BJ (cell line): Measurements from ENCODE around the gene XYLT1. TPM values are rescaled to one million over a fixed set of nuclear protein-coding genes. Genes with fewer than 3 reads are reported as not detected.

Experiments used
- CTCF ChIA-PET: fragments of 350-600 bp; formaldehyde crosslinking; extraction: SDS; loops from one replicate; lab custom pipeline; 2021; ENCODE audit warnings: antibody characterized with exemption, inconsistent platforms; lab: Yijun Ruan, JAX
- POLR2A ChIA-PET: fragments of 300-600 bp; sonication (Branson Sonifier 250); formaldehyde crosslinking; extraction: SDS; loops from one replicate; lab custom pipeline; 2021; ENCODE audit warnings: antibody characterized with exemption; lab: Charles Lee
- DNase-seq: peaks from one replicate; pipeline ENCODE4 v3.0.0-alpha.2; 2011; ENCODE audit warnings: low read depth
- H3K27me3 ChIP-seq: 2 replicates; pipeline ENCODE4 v1.6.0; 2011; ENCODE audit warnings: low read length; ENCODE audit not compliant: control insufficient read depth, insufficient read depth
- H3K36me3 ChIP-seq: 2 replicates; pipeline ENCODE4 v1.5.1; 2011; ENCODE audit warnings: low read length; ENCODE audit not compliant: control insufficient read depth, insufficient read depth
- H3K4me3 ChIP-seq: 2 replicates; pipeline ENCODE4 v1.5.1; 2011; ENCODE audit warnings: low read depth, mild to moderate bottlenecking, control low read depth, low read length
- polyA plus RNA-seq: library from polyadenylated mRNA; depleted of rRNA; stranded (reverse); fragments of >200 nt; gene quantifications from 2 replicates; pipeline ENCODE4 v1.2.3, GENCODE V29; 2011
- TF ChIP-seq, protein P1 (sequence below): IDR thresholded peaks from 2 replicates; pipeline ENCODE4 v1.5.1; 2011; ENCODE audit warnings: low read depth, mild to moderate bottlenecking, control low read depth, inconsistent platforms, low read length, moderate library complexity; ENCODE audit not compliant: insufficient read depth

Gene XYLT1
- polyA plus RNA-seq, 1 experiment, result 15.9 TPM

DNA sequence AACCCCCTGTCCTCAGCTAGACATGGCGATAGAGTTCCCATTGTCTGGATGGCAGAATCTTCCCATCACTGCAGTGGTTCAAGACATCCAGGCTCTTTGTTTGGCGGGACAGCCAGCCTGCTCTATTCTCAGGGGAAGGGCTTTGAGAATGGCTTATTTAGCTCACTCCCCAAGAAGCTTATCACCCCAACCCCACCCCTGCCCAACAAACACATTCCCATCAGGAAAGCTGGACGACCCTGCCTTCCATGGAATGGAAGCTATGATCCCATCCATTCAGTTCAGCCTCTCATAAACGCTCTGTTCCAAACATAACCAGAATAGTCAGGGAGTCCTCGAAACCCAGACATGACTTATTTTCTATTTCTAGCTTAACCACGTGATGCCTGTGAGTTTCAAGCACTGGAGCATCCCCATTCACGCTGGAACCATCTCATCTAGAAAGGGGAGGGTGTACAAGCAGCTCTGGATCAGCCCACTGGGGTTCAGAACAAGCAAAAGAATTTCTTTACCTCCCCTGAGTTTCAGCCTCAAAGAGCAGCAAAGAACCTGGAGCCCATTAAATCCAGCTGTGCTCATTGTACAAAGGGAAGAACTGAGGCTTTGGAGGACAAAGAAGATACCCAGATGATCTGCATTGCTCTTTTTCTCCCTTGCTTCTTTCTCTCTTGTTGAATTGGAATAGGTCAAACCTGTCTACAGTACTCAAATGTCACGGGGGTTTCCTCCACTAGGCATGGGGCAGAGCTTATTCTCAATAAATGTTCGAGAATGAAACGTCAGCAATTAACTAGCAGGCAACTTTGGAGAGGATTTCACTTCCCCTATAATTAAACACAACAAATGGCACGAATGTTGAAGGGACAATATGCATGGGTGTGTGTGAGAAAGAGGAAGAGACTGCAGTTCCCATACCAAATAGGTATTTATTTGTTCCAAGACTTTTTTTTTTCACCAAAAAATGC lies 93.1 kb downstream of the XYLT1 start:
- POLR2A ChIA-PET, result interaction anchor here (0.6 kb wide), 2 partner anchors 12 to 59 kb away, joined by 3 to 4 read pairs; no protein-coding TSS in a partner anchor
- H3K4me3 ChIP-seq, result no peak overlapping the region
- TF ChIP-seq, protein P1, sequence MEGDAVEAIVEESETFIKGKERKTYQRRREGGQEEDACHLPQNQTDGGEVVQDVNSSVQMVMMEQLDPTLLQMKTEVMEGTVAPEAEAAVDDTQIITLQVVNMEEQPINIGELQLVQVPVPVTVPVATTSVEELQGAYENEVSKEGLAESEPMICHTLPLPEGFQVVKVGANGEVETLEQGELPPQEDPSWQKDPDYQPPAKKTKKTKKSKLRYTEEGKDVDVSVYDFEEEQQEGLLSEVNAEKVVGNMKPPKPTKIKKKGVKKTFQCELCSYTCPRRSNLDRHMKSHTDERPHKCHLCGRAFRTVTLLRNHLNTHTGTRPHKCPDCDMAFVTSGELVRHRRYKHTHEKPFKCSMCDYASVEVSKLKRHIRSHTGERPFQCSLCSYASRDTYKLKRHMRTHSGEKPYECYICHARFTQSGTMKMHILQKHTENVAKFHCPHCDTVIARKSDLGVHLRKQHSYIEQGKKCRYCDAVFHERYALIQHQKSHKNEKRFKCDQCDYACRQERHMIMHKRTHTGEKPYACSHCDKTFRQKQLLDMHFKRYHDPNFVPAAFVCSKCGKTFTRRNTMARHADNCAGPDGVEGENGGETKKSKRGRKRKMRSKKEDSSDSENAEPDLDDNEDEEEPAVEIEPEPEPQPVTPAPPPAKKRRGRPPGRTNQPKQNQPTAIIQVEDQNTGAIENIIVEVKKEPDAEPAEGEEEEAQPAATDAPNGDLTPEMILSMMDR, result no peak
- H3K36me3 ChIP-seq, result no peaks in the 10 kb centered on the region
- no peak for DNase-seq
- CTCF ChIA-PET, result interaction anchor here (2.1 kb wide), 1 partner anchor 11 kb away, joined by 8 read pairs; no protein-coding TSS in a partner anchor
- no peaks in the 10 kb centered on the region for H3K27me3 ChIP-seq

DNA sequence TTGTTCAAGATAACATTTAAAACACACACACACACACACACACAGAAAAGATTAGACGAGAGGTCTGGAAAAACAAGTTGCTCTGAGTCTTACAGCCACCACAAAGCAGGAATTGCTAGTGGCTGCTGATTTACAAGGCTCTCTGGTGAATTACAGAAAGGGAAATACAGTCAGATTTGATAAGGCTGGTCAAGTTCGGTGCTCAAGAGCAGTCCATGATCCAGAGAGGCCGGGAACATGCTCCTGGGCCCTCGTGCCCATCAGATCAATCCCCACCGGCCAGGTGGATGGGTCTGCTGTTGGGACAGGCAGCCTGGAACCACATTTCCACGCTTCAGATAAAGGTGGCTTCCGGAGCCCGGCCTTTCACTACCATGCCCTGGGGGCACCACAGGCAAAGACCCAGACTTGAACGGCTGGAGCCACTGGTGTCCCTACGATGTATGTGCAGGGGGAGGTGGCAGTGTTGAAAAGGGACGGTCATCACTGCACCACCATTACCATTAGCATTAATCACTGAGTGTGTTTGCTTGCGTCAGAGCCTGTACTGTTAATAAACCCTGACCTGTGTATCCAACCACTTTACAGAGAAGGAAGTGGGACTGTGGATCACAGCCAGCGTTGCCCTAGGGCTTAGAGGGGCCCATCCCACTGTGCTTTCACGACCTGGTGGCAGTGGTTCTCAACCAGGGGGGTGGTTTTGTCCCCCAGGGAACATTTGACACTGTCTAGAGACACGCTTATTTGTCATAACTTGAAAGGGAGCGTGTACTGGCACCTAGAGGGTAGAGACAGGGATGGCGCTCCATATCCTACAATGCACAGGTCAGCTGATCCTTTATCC lies 95.1 kb downstream of the XYLT1 start:
- ChIA-PET POLR2A (no interaction called here), CTCF (interaction anchor here (0.8 to 2.0 kb wide), 2 partner anchors 9 to 94 kb away, joined by 4 read pairs; no protein-coding TSS in a partner anchor)
- H3K27me3 ChIP-seq, result no peaks in the 10 kb centered on the region
- no peak for DNase-seq
- TF ChIP-seq, protein P1, result no peak
- H3K36me3 ChIP-seq, result no peaks in the 10 kb centered on the region
- no peak overlapping the region for H3K4me3 ChIP-seq

DNA sequence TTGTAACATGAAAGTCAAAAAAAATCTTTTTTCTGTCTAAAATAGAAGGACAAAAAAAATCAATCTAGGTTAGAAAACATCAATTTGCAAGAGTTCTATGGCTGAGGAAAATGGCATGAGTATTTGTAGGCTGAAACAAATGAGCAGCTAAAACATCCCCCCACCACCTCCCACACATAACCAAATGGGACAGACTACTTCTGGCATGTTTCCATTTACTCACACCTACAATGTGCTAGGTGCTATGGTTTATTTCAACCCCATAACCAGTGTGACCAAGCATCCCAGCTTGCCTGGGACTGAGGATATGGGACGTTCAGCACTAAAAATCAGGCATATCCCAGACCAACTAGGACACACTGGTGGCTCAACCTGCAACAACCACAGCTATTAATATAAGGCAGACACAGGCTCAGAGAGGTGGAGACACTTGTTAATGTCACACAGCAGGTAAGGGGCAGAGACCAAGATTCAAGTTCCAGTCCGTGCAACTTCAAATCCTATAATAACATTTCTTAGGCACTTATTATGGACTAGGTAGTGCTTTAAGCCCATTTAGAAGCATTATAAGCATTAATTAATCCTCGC lies 96.0 kb downstream of the XYLT1 start:
- no peaks in the 10 kb centered on the region for H3K27me3 ChIP-seq
- ChIA-PET POLR2A (no interaction called here), CTCF (interaction anchor here (2.0 kb wide), 1 partner anchor 8 kb away, joined by 4 read pairs; no protein-coding TSS in a partner anchor)
- DNase-seq, result no peak
- TF ChIP-seq, protein P1, result no peak
- no peak overlapping the region for H3K4me3 ChIP-seq
- no peaks in the 10 kb centered on the region for H3K36me3 ChIP-seq

DNA sequence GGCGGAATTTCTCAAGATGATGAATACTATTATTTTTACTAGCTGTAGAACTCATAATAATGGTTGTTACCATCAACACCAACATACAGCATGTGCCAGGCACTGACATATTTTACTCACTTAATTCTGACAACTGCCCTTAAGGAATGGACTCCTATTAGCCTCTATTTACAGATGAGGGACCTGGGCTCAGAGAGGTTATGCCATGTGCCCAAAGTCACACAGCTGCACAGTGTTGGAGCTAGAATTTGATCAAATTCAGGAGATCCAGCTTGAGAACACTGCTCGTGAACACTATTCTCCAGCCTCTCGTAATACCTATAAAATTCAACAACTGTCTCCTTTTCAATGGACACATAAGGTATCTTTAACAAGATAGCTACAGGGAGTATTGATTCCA lies 97.2 kb downstream of the XYLT1 start:
- TF ChIP-seq, protein P1, result no peak
- no peak for DNase-seq
- CTCF ChIA-PET, result interaction anchor here (0.9 to 1.6 kb wide), 2 partner anchors 14 to 75 kb away, joined by 3 read pairs; no protein-coding TSS in a partner anchor
- Histone ChIP-seq H3K27me3 (no peaks in the 10 kb centered on the region), H3K4me3 (no peak overlapping the region), H3K36me3 (no peaks in the 10 kb centered on the region)
- POLR2A ChIA-PET, result no interaction called here
